B cell (primary cell): ENCODE measurements around the gene DPM2.

Experiments
- CTCF ChIP-seq: fragments of 200-600 bp; IDR thresholded peaks from one replicate; pipeline ENCODE4 v1.8.0; 2022; ENCODE audit warnings: antibody characterized with exemption, mild to moderate bottlenecking
- EZH2 ChIP-seq: IDR thresholded peaks from 2 replicates; pipeline ENCODE4 v1.6.1; 2012; ENCODE audit warnings: borderline replicate concordance, low read depth, mild to moderate bottlenecking, moderate library complexity, low read length; ENCODE audit not compliant: insufficient read depth, poor library complexity, severe bottlenecking

DNA sequence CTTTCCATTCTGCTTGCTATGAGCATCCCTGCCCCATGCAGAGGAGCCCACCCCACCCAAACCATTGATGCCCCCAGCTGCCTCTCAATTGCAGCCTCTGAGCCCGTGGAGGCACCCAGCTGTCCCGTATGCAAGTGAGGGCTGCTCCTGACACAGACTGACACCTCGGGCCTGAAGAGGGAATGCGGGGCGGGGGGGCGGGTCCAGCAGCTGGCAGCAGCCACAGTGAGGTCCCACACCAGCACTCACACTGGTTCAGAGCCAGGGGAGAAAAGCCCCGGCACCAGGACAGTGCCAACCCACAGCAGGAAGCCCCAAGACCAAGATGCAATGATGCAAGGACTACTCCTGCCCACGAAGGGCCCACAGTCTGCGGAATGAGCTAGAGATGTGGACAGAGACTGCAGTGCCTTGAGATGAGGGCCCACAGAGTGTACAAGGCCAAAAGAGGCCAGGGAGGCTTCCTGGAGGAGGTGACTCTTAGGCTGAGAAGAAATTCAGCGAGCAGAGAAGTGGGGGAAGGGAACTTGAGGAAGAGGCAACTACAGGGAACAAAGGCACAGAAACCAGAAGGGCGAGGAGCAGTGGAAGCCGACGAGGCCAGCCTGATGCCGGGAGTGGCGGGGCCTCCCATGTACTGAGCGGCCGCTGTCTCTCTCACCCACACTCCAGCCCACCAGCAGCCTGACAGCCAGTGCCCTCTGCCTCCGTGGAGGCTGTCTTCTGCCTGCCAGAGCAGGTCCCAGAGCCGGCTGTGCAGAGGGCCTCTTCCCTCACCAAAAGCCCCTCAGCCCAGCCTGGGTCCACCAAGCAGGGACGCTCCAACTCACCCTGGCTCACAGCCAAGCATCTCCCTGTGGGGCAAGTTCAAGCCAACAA lies 33.9 kb upstream of the DPM2 start:
- TF ChIP-seq CTCF (no peak), EZH2 (no peak)
